HEK293 (cell line): ENCODE results near the gene ATP5PB.
A peak's percentile ranks its signal among the peaks of the same experiment; 100 is the strongest.

ENCODE experiments used
- CTCF ChIA-PET: fragments of 350-600 bp; formaldehyde crosslinking; extraction: SDS; loops from one replicate; lab custom pipeline; 2021; ENCODE audit warnings: antibody characterized with exemption; lab: Yijun Ruan, JAX
- POLR2A ChIA-PET: fragments of 300-600 bp; formaldehyde crosslinking; extraction: SDS; loops from one replicate; lab custom pipeline; 2020; ENCODE audit warnings: antibody characterized with exemption, inconsistent platforms; lab: Yijun Ruan, JAX
- H3K27ac ChIP-seq: fragments of 200-500 bp; sonication (Bioruptor generic); 2 replicates; pipeline ENCODE4 v1.5.1; 2014; ENCODE audit warnings: low read depth, low read length, control low read depth, inconsistent platforms; ENCODE audit errors: extremely low read depth
- H3K36me3 ChIP-seq, 2 experiments: fragments of 200-500 bp in 1 of 2; sonication (Bioruptor generic) in 1 of 2; 1 replicate in 1 of 2; 2 replicates in 1 of 2; pipeline ENCODE4 v1.5.1; 2014 to 2017; ENCODE audit warnings: inconsistent platforms in 2 of 2, low read length in 2 of 2; ENCODE audit not compliant: control insufficient read depth in 2 of 2, insufficient read depth in 1 of 2
- H3K4me1 ChIP-seq: fragments of 200-500 bp; sonication (Bioruptor generic); 2 replicates; pipeline ENCODE4 v1.5.1; 2014; ENCODE audit warnings: mild to moderate bottlenecking, low read length, inconsistent platforms; ENCODE audit not compliant: control insufficient read depth, insufficient read depth
- H3K4me3 ChIP-seq: 2 replicates; pipeline ENCODE4 v1.5.1; 2011; ENCODE audit warnings: low read depth, mild to moderate bottlenecking, control low read depth, low read length, moderate library complexity
- H3K9me3 ChIP-seq: fragments of 200-500 bp; sonication (Bioruptor generic); 2 replicates; pipeline ENCODE4 v1.5.1; 2014; ENCODE audit warnings: low read depth, low read length, inconsistent platforms; ENCODE audit not compliant: control insufficient read depth, insufficient read depth
- GLIS1 ChIP-seq: fragments of 450-650 bp; formaldehyde crosslinking; IDR thresholded peaks from 2 replicates; pipeline ENCODE4 v1.5.1; 2016; ENCODE audit warnings: missing biosample characterization, missing genetic modification characterization
- KLF9 ChIP-seq: fragments of 450-650 bp; formaldehyde crosslinking; IDR thresholded peaks from 2 replicates; pipeline ENCODE4 v1.5.1; 2016; ENCODE audit warnings: missing biosample characterization, missing genetic modification characterization, low read depth
- ZFP69B ChIP-seq: fragments of 450-650 bp; formaldehyde crosslinking; IDR thresholded peaks from 2 replicates; pipeline ENCODE4 v1.5.1; 2016; ENCODE audit warnings: missing biosample characterization, missing genetic modification characterization
- ZNF114 ChIP-seq: fragments of 450-650 bp; formaldehyde crosslinking; IDR thresholded peaks from 2 replicates; pipeline ENCODE4 v1.5.0; 2017; ENCODE audit warnings: missing biosample characterization, missing genetic modification characterization
- ZNF449 ChIP-seq: fragments of 450-650 bp; formaldehyde crosslinking; IDR thresholded peaks from 2 replicates; pipeline ENCODE4 v1.5.1; 2017; ENCODE audit warnings: missing biosample characterization, mild to moderate bottlenecking, missing genetic modification characterization, moderate library complexity
- ZNF660 ChIP-seq: fragments of 450-650 bp; IDR thresholded peaks from 2 replicates; pipeline ENCODE4 v1.5.1; 2018; ENCODE audit warnings: missing biosample characterization, mild to moderate bottlenecking, missing genetic modification characterization
- TF ChIP-seq, protein P1 (sequence below): fragments of 450-650 bp; formaldehyde crosslinking; IDR thresholded peaks from 2 replicates; pipeline ENCODE4 v1.5.1; 2016; ENCODE audit warnings: missing biosample characterization, missing genetic modification characterization
- TF ChIP-seq, protein P2 (sequence below): fragments of 450-650 bp; formaldehyde crosslinking; conservative IDR thresholded peaks from 2 replicates; pipeline ENCODE4 v1.5.1; 2016; ENCODE audit warnings: low read depth, missing biosample characterization, missing genetic modification characterization
- TF ChIP-seq, protein P3 (sequence below): sonication (generic); formaldehyde crosslinking; IDR thresholded peaks from 2 replicates; pipeline ENCODE4 v1.8.1; 2022; ENCODE audit warnings: mild to moderate bottlenecking, moderate library complexity, missing genetic modification reagents
- TF ChIP-seq, protein P4 (sequence below): fragments of 450-650 bp; formaldehyde crosslinking; IDR thresholded peaks from 2 replicates; pipeline ENCODE4 v1.5.1; 2016; ENCODE audit warnings: missing biosample characterization, missing genetic modification characterization
- TF ChIP-seq, protein P5 (sequence below): fragments of 450-650 bp; formaldehyde crosslinking; IDR thresholded peaks from 2 replicates; pipeline ENCODE4 v1.5.1; 2016; ENCODE audit warnings: missing biosample characterization, missing genetic modification characterization

ATP5PB gene

DNA sequence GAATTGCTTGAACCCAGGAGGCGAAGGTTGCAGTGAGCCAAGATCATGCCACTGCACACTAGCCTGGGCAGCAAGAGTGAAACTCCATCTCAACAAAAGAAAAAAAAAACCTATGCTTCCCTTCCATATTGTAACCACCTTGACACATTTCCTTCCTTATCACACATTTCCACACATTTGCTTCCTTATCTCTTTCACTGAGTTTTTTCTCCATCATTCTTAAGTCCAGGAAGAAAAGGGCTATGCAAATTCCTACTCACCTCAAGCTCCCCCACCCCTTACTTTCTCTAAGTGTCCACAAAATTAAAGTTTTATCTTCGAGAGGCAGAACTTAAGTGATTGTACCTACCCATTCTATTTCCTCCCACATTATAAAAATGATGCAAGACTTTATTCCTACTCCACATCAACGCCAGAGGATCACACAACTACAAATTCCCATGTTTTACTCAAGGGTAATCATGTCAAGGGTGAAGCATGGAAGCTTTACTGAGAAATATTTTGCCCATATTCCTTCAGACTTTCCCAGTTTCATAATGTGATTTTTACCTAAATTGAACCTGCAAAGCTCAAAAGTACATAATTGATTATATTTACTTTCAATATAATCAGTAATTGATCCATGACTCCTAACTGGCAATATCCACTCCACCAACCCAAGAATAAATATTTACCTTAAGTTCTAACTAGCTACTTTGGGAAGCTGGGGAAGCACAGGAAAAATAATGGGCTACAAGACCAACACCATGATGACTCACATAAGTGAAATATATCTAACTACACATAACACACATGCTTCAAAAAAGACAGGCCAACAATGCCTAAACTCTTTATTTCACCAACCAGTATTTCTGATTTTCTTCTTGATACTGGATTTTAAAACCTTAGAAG is 9.6 kb upstream of the ATP5PB start:
- H3K27ac ChIP-seq, result no peak overlapping the region
- ChIA-PET CTCF (interaction anchor here (0.6 to 1.7 kb wide), 4 partner anchors 12 to 308 kb away, joined by 3 to 4 read pairs (median 4); partner anchors contain the start of gene OVGP1), POLR2A (no interaction called here)
- H3K9me3 ChIP-seq, result no peaks in the 10 kb centered on the region
- H3K36me3 ChIP-seq, result peaks cover 4 to 76% of the 10 kb centered on the region in 2 experiments; a peak in 1 of 3 replicates
- TF ChIP-seq, protein P1, sequence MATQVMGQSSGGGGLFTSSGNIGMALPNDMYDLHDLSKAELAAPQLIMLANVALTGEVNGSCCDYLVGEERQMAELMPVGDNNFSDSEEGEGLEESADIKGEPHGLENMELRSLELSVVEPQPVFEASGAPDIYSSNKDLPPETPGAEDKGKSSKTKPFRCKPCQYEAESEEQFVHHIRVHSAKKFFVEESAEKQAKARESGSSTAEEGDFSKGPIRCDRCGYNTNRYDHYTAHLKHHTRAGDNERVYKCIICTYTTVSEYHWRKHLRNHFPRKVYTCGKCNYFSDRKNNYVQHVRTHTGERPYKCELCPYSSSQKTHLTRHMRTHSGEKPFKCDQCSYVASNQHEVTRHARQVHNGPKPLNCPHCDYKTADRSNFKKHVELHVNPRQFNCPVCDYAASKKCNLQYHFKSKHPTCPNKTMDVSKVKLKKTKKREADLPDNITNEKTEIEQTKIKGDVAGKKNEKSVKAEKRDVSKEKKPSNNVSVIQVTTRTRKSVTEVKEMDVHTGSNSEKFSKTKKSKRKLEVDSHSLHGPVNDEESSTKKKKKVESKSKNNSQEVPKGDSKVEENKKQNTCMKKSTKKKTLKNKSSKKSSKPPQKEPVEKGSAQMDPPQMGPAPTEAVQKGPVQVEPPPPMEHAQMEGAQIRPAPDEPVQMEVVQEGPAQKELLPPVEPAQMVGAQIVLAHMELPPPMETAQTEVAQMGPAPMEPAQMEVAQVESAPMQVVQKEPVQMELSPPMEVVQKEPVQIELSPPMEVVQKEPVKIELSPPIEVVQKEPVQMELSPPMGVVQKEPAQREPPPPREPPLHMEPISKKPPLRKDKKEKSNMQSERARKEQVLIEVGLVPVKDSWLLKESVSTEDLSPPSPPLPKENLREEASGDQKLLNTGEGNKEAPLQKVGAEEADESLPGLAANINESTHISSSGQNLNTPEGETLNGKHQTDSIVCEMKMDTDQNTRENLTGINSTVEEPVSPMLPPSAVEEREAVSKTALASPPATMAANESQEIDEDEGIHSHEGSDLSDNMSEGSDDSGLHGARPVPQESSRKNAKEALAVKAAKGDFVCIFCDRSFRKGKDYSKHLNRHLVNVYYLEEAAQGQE (tag by site-specific recombination), result no peak
- TF ChIP-seq KLF9 (tag by site-specific recombination) (no peak), ZNF660 (tag by site-specific recombination) (no peak)
- H3K4me3 ChIP-seq, result no peak overlapping the region
- H3K4me1 ChIP-seq, result no peaks in the 10 kb centered on the region

- POLR2A ChIA-PET, result no interaction called here
- Histone ChIP-seq H3K27ac (no peak overlapping the region), H3K36me3 (peaks cover 12 to 95% of the 10 kb centered on the region in 2 experiments; a peak in 2 of 3 replicates)
These were observed 7.6 kb upstream of the ATP5PB start for GRCh38 chr1:111441573-111442192.

DNA sequence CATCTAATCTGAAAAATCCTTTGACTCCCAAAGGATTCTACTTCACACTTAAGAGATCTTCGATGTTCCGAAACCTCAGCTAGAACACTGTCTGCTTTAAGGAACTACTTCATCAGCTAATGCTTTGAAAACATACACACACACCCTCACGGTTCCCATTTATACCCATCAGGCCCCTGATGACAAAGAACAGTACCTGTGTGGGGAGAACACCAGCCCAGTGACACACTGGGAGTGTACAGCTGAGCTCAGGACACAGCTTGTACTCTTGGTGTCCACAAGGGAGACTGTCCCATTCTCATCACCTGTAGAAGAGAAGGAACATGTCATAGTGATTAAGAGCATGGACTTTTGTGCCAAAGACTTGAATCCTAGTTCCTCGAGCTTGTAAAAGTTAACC is 6.8 kb upstream of the ATP5PB start:
- no peak overlapping the region for H3K27ac ChIP-seq
- CTCF ChIA-PET, result interaction anchor here (0.7 kb wide), 1 partner anchor 33 kb away, joined by 4 read pairs; no protein-coding TSS in a partner anchor
- H3K4me1 ChIP-seq, result no peaks in the 10 kb centered on the region
- H3K9me3 ChIP-seq, result no peaks in the 10 kb centered on the region
- H3K4me3 ChIP-seq, result no peak overlapping the region
- POLR2A ChIA-PET, result no interaction called here
- H3K36me3 ChIP-seq, result peaks cover 12 to 100% of the 10 kb centered on the region in 2 experiments; a peak in 2 of 3 replicates
- TF ChIP-seq, protein P2, sequence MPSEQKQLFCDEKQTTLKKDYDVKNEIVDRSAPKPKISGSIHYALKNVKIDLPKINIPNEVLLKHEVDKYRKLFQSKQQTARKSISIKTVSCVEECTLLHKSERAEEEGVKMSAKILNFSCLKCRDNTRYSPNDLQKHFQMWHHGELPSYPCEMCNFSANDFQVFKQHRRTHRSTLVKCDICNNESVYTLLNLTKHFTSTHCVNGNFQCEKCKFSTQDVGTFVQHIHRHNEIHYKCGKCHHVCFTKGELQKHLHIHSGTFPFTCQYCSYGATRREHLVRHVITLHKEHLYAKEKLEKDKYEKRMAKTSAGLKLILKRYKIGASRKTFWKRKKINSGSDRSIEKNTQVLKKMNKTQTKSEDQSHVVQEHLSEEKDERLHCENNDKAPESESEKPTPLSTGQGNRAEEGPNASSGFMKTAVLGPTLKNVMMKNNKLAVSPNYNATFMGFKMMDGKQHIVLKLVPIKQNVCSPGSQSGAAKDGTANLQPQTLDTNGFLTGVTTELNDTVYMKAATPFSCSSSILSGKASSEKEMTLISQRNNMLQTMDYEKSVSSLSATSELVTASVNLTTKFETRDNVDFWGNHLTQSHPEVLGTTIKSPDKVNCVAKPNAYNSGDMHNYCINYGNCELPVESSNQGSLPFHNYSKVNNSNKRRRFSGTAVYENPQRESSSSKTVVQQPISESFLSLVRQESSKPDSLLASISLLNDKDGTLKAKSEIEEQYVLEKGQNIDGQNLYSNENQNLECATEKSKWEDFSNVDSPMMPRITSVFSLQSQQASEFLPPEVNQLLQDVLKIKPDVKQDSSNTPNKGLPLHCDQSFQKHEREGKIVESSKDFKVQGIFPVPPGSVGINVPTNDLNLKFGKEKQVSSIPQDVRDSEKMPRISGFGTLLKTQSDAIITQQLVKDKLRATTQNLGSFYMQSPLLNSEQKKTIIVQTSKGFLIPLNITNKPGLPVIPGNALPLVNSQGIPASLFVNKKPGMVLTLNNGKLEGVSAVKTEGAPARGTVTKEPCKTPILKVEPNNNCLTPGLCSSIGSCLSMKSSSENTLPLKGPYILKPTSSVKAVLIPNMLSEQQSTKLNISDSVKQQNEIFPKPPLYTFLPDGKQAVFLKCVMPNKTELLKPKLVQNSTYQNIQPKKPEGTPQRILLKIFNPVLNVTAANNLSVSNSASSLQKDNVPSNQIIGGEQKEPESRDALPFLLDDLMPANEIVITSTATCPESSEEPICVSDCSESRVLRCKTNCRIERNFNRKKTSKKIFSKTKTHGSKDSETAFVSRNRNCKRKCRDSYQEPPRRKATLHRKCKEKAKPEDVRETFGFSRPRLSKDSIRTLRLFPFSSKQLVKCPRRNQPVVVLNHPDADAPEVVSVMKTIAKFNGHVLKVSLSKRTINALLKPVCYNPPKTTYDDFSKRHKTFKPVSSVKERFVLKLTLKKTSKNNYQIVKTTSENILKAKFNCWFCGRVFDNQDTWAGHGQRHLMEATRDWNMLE (tag by site-specific recombination), result no peak
- TF ChIP-seq GLIS1 (tag by site-specific recombination) (no peak), ZFP69B (no peak), ZNF449 (tag by site-specific recombination) (no peak)
- TF ChIP-seq, protein P3, sequence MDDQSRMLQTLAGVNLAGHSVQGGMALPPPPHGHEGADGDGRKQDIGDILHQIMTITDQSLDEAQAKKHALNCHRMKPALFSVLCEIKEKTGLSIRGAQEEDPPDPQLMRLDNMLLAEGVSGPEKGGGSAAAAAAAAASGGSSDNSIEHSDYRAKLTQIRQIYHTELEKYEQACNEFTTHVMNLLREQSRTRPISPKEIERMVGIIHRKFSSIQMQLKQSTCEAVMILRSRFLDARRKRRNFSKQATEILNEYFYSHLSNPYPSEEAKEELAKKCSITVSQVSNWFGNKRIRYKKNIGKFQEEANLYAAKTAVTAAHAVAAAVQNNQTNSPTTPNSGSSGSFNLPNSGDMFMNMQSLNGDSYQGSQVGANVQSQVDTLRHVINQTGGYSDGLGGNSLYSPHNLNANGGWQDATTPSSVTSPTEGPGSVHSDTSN (CRISPR knock-in tag), result no peak
- TF ChIP-seq, protein P4, sequence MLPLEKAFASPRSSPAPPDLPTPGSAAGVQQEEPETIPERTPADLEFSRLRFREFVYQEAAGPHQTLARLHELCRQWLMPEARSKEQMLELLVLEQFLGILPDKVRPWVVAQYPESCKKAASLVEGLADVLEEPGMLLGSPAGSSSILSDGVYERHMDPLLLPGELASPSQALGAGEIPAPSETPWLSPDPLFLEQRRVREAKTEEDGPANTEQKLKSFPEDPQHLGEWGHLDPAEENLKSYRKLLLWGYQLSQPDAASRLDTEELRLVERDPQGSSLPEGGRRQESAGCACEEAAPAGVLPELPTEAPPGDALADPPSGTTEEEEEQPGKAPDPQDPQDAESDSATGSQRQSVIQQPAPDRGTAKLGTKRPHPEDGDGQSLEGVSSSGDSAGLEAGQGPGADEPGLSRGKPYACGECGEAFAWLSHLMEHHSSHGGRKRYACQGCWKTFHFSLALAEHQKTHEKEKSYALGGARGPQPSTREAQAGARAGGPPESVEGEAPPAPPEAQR (tag by site-specific recombination), result no peak

More at GRCh38 chr1:111441573-111442192, 7.6 kb upstream of the ATP5PB start:
- Histone ChIP-seq H3K9me3 (no peaks in the 10 kb centered on the region), H3K4me3 (no peak overlapping the region), H3K4me1 (no peaks in the 10 kb centered on the region)
- no peak for TF ChIP-seq ZNF114 (tag by site-specific recombination)
- TF ChIP-seq, protein P5, sequence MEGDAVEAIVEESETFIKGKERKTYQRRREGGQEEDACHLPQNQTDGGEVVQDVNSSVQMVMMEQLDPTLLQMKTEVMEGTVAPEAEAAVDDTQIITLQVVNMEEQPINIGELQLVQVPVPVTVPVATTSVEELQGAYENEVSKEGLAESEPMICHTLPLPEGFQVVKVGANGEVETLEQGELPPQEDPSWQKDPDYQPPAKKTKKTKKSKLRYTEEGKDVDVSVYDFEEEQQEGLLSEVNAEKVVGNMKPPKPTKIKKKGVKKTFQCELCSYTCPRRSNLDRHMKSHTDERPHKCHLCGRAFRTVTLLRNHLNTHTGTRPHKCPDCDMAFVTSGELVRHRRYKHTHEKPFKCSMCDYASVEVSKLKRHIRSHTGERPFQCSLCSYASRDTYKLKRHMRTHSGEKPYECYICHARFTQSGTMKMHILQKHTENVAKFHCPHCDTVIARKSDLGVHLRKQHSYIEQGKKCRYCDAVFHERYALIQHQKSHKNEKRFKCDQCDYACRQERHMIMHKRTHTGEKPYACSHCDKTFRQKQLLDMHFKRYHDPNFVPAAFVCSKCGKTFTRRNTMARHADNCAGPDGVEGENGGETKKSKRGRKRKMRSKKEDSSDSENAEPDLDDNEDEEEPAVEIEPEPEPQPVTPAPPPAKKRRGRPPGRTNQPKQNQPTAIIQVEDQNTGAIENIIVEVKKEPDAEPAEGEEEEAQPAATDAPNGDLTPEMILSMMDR, result peak; percentile 39; the same call in 1 of the 2 replicates
- CTCF ChIA-PET, result interaction anchor here (1.3 to 1.7 kb wide), 2 partner anchors 19 to 219 kb away, joined by 4 to 5 read pairs; no protein-coding TSS in a partner anchor
